GM12892 (cell line): ENCODE measurements around the gene DPP9. TPM values are rescaled to one million over a fixed set of nuclear protein-coding genes. Genes with fewer than 3 reads are reported as not detected.

ENCODE experiments used
- DNase-seq: peaks from one replicate; pipeline ENCODE4 v3.0.0; 2011; ENCODE audit not compliant: insufficient read length
- FAIRE-seq: peaks from 2 replicates; lab custom pipeline; 2011; peaks lifted over from hg19 to GRCh38; lab: Jason Lieb, UNC
- POLR2A ChIP-seq: IDR thresholded peaks from 2 replicates; pipeline ENCODE4 v1.6.1; 2011; ENCODE audit warnings: low read depth, low read length, control low read depth
- POLR2AphosphoS5 ChIP-seq: IDR thresholded peaks from 2 replicates; pipeline ENCODE4 v1.6.1; 2011; ENCODE audit warnings: low read depth, low read length, control low read depth
- TAF1 ChIP-seq: IDR thresholded peaks from 2 replicates; pipeline ENCODE4 v1.6.1; 2011; ENCODE audit warnings: low read depth, mild to moderate bottlenecking, control low read depth, low read length, borderline replicate concordance
- polyA plus RNA-seq: library from polyadenylated mRNA; unstranded; fragments of >200 nt; gene quantifications from one replicate; pipeline ENCODE4 v1.2.1, GENCODE V29; 2012; ENCODE audit warnings: missing spikeins, inconsistent platforms; ENCODE audit not compliant: missing spikeins

Gene DPP9
- polyA plus RNA-seq, result 20.8 TPM

DNA sequence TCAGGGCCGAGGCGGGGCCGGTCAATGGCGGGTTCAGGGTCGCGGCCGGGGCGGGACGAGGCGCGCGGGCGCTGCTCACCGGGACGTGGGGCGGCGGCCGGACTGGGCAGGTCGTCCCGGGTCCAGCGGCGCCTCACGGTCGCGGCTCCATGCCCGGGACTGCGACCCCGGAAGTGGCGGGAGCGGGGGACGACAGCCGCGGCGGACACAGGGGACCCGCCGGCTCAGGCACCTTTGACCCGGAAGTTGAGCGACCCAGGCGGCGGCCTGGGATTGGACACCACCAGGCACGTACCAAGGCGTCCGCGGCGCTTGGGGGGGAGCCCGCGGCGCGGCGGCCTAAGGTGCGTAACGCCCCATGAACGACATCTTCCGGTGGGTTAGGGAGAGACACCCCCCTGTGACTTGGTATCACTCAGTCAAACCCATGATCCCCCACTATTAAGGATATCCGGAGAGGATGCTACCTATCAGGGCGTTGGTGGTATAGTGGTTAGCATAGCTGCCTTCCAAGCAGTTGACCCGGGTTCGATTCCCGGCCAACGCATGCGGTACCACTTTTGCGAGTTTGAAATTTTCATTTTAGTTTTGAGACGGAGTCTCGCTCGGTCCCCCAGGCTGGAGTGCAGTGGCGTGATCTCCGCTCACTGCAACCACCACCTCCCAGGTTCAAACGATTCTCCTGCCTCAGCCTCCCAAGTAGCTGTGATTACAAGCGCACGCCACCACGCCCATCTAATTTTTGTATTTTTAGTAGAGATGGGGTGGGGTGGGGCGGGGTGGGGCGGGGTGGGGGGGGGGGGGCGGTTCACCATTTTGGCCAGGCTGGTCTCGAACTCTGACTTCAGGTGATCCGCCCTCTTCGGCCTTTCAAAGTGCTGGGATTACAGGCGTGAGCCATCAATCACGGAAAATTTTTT lies at the start of gene DPP9:
Gene DPP9, minus strand, starts transcription at position 248 of the 920 bp plus-strand sequence. CDS start 3,936 bp downstream, outside the sequence.
- peak; percentile 98 for FAIRE-seq
- TF ChIP-seq TAF1 (peak; percentile 77), POLR2AphosphoS5 (peak; percentile 70), POLR2A (peak; percentile 33; the same call in 1 of the 2 replicates)
- peak; percentile 100 for DNase-seq

DNA sequence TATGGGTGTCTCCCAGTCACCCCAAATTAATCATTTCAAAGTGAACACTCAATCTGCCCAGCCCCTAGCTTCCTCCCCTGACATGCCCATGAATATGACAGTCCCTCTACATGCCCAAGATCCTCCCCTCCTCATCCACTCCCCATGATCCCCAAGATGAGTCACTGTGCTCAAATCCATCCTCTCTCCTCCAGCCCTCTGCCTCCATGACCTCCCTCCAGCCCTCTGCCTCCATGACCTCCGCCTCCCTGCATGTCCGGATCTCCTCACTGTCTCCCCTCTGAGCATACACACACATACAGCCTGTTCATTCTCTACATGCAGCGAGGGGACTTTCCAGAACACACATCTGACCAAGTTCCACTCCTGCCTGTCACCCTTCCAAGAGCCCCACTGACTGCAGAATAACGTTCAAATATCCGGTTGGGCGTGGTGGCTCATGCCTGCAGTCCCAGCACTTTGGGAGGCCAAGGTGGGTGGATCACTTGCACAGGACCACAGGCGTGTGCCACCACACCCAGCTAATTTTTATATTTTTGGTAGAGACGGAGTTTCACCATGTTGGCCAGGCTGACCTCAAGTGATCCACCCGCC lies 49.5 kb upstream of the DPP9 start:
- TF ChIP-seq TAF1 (no peak), POLR2AphosphoS5 (no peak), POLR2A (no peak)
- DNase-seq, result no peak
- FAIRE-seq, result no peak

DNA sequence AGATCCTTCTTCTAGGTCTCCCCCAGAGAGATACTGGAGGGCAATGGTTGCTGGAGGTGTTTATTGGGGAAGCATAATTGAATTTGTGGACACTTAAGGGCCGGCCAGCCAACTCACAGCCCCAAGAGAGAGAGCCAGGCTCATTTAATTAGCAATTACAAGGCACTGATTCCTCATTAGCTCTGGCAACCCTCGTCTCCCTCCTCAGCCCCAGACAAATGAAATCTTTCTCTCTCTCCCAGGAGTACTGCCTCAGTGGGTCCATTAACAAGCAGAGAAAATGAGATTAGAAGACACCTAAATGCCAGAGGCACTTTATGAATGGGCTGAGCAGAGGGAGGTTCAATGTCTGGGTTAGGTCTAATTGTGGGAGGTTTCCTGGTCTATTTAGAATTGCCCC lies 48.9 kb upstream of the DPP9 start:
- no peak for DNase-seq
- FAIRE-seq, result no peak
- TF ChIP-seq POLR2A, result no peak
- no peak for TF ChIP-seq TAF1
- TF ChIP-seq POLR2AphosphoS5, result no peak

GRCh38 chr19:4768934-4769777 lies 45.5 kb upstream of the DPP9 start:
- TF ChIP-seq POLR2A (no peak), POLR2AphosphoS5 (no peak), TAF1 (no peak)
- DNase-seq, result peak; percentile 64
- no peak for FAIRE-seq

DNA sequence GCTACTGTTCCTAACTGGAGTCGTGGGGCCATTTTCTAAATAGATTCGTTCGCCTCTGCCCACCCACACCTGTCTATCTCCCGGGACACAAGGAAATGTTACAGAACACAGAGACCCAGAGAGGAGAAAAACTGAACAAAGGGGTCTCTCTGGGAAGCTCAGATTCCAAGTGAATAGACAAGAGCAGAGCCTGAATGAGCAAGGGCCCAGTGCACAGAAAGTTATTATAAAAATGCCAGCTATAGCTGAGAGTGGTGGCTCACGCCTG lies 40.7 kb upstream of the DPP9 start:
- DNase-seq (no peak), FAIRE-seq (no peak)
- TF ChIP-seq POLR2AphosphoS5, result no peak
- TF ChIP-seq POLR2A, result no peak
- TF ChIP-seq TAF1, result no peak

- FAIRE-seq (no peak), DNase-seq (no peak)
- no peak for TF ChIP-seq POLR2A
- TF ChIP-seq POLR2AphosphoS5, result no peak
- TF ChIP-seq TAF1, result no peak
Observed at GRCh38 chr19:4763021-4763420, 39.4 kb upstream of the DPP9 start.

DNA sequence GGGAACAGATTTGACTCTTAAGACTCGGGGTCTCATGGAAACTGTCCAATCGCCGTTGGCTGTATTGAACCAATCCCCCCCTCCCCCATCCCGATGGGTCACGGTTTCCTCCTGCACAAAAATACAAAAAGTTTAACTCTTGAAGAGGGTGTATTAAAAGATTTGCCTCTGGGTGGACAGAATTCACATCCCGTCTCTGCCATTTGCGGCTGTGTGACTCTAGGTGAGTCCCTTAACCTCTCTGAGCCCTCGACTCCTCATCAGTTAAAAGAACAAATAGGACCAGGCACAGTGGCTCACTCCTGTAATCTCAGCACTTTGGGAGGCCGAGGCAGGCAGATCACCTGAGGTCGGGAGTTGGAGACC lies 36.6 kb upstream of the DPP9 start:
- TF ChIP-seq POLR2A (no peak), POLR2AphosphoS5 (no peak), TAF1 (no peak)
- DNase-seq, result no peak

DNA sequence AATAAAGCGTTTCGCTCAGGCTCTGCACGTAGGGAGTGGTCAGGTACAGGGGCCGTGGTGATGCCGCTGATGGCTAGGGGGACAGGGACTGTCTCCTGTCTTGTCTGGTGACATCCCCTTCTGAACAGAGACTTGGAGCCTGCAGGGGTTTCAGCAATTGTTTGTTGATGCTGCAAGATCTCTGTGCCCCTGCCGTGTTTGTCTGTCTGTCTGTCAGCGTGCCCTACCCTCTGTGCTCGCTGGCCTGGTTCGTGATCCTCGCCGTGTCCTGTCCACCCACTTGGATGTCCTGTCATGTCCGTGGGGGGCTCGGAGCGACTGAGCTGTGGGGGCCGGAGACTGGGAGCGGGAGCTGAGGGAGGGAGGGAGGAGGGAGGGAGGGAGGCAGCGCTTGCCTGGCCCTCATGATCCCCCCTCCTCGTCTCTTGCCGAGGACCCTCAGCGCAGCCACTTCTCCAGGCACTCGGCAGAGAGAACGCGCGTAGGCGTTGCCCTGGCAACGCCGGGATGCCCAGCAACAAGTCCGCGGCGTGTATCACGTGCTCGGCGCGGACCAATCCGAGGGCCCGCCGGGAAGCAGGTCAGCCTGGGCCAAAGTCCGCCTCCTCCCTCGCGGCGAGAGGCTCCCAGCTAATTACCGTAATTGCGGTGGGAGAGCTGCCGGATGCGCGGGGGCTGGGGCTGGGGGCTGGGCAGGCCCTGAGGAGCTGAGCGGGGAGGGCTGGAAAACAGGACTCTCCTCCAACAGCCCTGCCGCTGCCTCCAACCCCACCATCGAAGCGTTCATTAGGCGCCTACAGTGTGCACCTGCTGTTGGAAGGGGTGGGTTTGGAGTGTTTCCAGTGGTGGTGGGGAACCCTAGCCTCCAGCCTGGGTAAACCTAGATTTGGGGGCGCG lies 36.0 kb upstream of the DPP9 start:
- no peak for TF ChIP-seq TAF1
- FAIRE-seq (peak; percentile 97), DNase-seq (peak; percentile 99)

More for the DNA sequence above, 36.6 kb upstream of the DPP9 start:
- FAIRE-seq, result no peak

GRCh38 chr19:4758659-4759058 lies 35.0 kb upstream of the DPP9 start:
- no peak for FAIRE-seq
- no peak for DNase-seq
- TF ChIP-seq POLR2AphosphoS5, result no peak
- no peak for TF ChIP-seq POLR2A
- TF ChIP-seq TAF1, result no peak

- TF ChIP-seq TAF1 (no peak), POLR2AphosphoS5 (no peak)
- no peak for FAIRE-seq
- DNase-seq, result no peak
Observed at GRCh38 chr19:4758082-4758481, 34.4 kb upstream of the DPP9 start.
